ENCODE measurements around the gene AFAP1L1. TPM values are rescaled to one million over a fixed set of nuclear protein-coding genes. Genes with fewer than 3 reads are reported as not detected.
A peak's percentile ranks its signal among the peaks of the same experiment; 100 is the strongest.

AFAP1L1 gene
- total and polyA plus RNA-seq, 9 of the 15 experiments (the other 6 are each of a cell fraction or from before 2014, with no cell fraction given) = 0.01 to 0.12 (median 0.03) TPM; not detected in 4

DNA sequence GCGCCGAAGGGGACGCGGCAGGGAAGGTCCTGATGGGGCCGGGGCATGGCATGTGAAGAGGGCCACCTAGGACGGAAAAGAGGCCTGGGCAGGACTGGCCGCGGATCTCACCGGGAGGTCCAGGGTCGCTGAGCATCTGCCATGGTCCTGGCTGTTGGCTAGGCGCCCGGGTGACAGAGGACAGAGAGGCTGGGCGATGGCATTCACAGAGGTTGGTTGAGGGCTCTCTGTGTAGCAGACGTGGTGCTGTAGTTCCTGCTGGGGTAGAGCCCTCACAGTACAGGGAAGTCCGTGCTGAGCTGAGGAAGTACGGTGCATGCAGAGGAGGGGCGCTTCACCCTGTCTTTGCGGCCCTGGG is 86.6 kb downstream of the AFAP1L1 start (continued):
- TF ChIP-seq CBX3 (IDR thresholded peaks at IDR 0.05; ENCODE audit: borderline replicate concordance in 1 of 2, low read length in 2 of 2) = no peak
- TF ChIP-seq ZSCAN29 (IDR thresholded peaks at IDR 0.05) = no peak
- TF ChIP-seq, protein P1, sequence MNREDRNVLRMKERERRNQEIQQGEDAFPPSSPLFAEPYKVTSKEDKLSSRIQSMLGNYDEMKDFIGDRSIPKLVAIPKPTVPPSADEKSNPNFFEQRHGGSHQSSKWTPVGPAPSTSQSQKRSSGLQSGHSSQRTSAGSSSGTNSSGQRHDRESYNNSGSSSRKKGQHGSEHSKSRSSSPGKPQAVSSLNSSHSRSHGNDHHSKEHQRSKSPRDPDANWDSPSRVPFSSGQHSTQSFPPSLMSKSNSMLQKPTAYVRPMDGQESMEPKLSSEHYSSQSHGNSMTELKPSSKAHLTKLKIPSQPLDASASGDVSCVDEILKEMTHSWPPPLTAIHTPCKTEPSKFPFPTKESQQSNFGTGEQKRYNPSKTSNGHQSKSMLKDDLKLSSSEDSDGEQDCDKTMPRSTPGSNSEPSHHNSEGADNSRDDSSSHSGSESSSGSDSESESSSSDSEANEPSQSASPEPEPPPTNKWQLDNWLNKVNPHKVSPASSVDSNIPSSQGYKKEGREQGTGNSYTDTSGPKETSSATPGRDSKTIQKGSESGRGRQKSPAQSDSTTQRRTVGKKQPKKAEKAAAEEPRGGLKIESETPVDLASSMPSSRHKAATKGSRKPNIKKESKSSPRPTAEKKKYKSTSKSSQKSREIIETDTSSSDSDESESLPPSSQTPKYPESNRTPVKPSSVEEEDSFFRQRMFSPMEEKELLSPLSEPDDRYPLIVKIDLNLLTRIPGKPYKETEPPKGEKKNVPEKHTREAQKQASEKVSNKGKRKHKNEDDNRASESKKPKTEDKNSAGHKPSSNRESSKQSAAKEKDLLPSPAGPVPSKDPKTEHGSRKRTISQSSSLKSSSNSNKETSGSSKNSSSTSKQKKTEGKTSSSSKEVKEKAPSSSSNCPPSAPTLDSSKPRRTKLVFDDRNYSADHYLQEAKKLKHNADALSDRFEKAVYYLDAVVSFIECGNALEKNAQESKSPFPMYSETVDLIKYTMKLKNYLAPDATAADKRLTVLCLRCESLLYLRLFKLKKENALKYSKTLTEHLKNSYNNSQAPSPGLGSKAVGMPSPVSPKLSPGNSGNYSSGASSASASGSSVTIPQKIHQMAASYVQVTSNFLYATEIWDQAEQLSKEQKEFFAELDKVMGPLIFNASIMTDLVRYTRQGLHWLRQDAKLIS (CRISPR knock-in tag; IDR thresholded peaks at IDR 0.05) = peak; percentile 42; the same call in 1 of the 2 replicates
- no peak for TF ChIP-seq RFX5 (IDR thresholded peaks at IDR 0.05; ENCODE audit: low read depth, low read length)
- TF ChIP-seq CBX1 (IDR thresholded peaks at IDR 0.05; ENCODE audit: low read depth) = no peak; the same call in 1 of the 2 replicates
- TF ChIP-seq MIER1 (IDR thresholded peaks at IDR 0.05; ENCODE audit: low read depth) = no peak
- TF ChIP-seq SAP30 (IDR thresholded peaks at IDR 0.05; ENCODE audit: borderline replicate concordance, insufficient read depth, low read depth, low read length, poor library complexity, severe bottlenecking) = peak; percentile 53
- no peak for TF ChIP-seq HNRNPH1 (optimal IDR thresholded peaks at IDR 0.05; ENCODE audit: low read depth, low read length)
- peak in 1 of 2 experiments; percentile 49; a peak in 1 of 4 replicates for TF ChIP-seq KDM4B (IDR thresholded peaks at IDR 0.05; ENCODE audit: borderline replicate concordance in 2 of 2, low read depth in 1 of 2)

Measured in K562 (cell line).